ENCODE results near the gene SGK2.

The SGK2 gene

DNA sequence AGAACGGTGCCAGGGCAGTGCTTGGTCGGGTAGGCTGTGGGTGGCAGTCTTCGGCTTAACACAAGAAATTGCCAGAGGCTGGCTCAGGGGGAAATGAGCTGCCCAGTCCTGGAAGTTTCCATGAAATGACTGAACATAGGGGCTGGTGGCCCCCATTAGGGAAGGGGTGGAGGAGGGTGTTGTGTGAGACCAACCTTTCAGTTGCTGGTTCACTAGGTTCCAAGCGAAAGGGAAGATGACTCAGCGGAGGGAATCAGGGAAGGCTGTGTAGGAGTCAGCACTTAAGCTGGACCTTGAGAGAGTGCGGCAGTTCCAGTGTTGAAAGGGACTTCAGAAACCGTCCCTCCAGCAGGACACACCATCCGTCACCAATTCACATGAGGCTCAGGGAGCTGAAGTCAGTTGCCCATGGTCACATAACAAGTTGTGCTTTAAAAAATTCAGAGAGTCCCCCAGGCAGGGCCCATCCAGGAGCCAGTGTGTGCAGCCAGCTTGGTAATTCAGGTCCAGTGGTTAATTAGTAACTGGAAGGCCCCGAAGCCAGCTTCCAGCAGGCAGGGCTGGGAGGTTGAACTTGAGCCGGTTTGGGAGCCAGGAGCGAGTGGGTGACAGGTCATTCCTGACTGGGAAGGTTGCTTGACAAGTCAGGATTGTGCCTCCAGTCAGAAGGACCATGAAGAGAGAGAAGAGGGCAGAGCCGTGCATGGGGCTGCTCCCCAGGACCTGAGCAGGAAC, at the start of gene SGK2:
Gene SGK2, plus strand, starts transcription at position 616 of the 735 bp plus-strand sequence. CDS start 7,469 bp downstream, outside the sequence.
- in situ Hi-C loops (cut with MboI; ENCODE audit: low sequenced_read_pairs): no loop called here

DNA sequence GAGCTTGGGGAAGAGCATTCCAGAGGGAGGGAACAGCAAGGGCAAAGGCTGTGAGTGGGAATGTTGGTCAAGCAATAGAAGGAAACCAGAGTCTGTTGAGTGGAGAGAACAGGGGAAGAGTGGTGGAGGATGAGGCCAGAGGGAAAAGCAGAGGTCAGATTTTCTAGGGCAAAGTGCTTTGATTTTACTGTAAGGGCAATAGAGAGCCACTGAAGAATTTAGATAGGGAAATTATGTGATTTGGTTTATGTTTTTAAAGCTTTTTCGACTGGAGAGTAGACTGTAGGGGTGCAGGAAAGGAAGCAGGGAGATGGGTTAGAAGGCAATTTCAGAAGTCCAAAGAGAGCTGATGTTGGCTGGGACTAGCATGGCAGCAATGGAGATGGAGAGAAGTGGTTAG, 46.9 kb upstream of the SGK2 start:
- in situ Hi-C loops (cut with MboI; ENCODE audit: low sequenced_read_pairs): no loop called here

DNA sequence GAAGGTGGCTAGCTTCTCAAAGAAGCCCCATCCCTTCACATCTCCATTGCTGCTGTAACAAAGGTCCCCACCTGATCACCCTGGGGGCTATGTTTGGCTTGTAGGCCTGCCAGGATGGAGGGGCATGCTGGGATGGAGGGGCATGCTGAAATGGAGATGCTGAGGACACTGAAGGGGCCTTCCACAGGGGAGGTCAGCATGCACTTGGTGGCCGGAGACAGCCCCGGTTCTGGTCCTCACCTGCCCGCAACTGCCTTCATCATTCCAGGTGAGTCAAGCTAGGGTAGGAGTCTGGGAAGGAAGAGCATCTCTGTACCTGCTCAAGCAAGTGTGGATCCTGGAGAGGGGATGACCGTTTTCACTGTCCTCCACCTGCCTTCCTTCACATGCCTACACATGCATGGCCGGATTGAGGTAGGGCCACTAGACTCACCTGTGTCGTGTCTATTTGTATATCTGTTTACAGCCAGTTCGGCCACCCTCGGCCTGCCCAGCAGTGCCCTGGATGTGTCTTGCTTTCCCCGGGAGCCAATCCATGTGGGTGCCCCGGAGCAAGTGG, 45.4 kb upstream of the SGK2 start:
- in situ Hi-C loops (cut with MboI; ENCODE audit: low sequenced_read_pairs): no loop called here

DNA sequence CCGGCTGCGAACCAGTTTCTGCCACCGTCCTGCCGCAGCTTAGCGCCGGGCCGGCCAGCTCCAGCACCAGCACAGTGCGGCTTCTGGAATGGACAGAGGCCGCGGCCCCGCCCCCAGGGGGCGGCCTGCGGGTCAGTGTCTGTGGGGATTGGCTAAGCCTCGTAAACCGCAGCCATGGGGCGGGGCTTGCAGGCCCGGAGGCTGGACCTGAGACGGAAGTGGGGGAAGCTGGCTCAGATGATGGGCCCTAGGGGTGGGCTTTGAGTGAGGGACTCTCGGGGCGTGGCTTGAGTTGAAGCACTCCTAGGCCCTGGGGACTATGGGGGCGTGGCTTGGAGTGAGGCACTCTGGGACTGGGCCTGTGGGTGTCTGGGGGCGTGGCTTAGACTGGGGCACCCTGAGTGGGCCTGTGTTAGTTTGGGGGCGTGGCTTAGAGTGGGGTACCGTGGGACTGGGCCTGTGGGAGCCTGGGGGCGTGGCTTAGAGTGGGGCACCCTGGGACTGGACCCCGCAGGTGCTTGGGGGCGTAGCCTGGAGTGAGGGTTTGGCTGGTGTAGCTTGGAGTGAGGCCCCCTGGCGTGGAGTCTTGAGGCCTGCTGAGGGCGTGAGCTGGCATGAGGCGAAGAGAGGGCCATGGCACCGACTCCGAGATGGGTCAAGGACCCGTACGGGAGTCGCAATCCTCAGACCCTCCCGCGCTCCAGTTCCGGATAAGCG, 44.7 kb upstream of the SGK2 start:
- in situ Hi-C loops (cut with MboI; ENCODE audit: low sequenced_read_pairs): no loop called here

DNA sequence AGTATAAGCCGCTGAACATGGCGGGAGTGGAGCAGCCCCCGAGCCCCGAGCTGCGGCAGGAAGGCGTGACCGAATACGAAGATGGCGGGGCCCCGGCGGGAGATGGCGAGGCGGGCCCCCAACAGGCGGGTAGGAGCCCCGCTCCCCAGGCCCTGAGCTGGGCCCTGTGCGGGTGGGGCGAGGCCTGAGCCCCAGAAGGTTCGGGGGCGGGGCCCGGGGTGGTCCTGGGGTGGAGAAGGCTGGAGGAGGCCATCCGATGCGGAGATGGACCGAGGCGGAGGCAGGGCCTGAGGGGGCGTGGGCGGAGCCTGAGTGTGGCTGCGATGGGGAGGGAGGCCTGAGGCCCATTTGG, 44.2 kb upstream of the SGK2 start:
- in situ Hi-C loops (cut with MboI; ENCODE audit: low sequenced_read_pairs): no loop called here

DNA sequence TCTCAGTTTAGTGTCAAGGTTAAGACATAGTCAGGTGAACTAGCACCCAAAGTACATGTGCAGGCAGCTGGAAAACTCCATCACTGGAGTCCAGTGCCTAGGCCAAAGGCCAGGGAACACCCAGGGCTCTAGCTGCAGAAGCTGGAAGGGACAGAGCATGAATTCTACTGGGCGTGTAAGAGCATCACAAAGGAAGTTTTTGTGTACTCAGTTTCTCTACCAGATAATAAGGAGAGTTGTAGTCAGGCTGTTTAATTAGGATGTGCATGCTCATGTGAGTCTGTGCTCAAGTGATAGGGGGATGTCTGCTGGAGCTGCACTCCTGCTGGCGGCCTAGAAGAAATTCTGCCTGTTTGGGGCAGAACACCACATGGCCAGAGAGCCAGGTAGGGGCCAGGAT, 43.2 kb upstream of the SGK2 start:
- in situ Hi-C loops (cut with MboI; ENCODE audit: low sequenced_read_pairs): no loop called here

DNA sequence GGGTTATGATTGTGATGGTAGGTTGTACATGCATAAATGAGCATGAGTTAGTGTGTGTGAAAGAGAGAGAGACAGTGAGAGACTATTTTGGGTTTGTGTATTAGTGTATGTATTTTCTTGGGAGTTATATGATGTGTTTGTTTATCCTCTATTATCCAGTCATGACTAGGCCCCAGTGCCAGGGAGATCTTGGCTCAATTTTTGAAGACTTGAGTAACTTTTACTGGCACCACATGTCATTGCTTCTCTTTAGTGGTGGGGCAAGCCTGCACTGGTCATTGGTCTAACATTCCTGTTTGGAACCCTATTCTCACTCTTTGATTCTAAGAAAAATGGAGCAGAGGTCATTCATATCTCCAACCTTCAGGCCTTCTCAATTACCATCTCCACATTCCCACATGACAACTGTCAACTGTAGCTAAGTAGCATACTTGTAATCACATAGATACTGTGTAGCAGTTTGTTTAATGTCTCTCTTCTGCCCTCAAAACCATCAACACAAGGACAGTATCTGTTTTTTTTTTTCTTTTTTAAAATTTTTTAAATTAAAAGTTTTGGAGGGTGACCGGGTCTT, 42.5 kb upstream of the SGK2 start:
- in situ Hi-C loops (cut with MboI; ENCODE audit: low sequenced_read_pairs): no loop called here

DNA sequence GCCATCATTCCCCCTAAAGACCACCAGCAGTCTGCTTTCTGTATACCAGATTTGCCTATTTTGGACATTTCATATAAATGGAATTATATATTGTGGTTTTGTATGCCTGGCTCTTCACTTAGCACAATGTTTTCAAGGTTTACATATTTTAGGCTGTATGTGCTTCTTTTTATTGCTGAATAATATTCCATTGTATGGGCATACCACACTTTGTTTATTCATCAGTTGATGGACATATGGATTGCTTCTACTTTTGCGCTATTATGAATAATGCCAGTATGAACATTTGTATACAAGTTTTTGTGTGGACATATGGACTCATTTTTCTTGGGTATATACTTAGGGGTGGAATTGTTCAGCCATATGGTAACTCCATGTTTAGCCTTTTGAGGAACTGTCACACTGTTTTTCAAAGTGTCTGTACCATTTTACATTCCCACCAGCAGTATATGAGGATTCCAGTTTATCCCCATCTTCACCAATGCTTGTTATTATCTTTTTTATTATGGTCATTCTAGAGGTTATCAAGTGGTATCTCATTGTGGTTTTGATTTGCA, 38.7 kb upstream of the SGK2 start:
- in situ Hi-C loops (cut with MboI; ENCODE audit: low sequenced_read_pairs): no loop called here

DNA sequence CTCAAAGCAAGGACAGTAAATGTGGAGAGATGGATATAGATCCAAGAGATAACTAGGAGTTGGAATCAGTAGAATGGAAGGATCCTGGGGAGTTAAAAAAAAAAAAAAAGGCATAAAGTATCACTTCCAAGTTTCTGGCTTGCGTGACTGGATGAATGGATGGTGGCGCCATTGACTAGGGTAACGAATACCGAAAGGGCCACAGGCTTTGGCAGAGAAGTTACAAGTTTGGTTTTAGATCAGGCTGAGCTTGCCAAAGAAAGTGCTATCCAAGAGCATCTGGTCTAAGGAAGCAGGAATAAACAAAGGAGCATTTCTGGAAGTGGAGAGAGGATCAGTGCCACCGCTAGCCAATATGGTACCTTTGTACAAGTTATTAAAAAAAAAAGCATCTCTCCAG, 33.8 kb upstream of the SGK2 start:
- in situ Hi-C loops (cut with MboI; ENCODE audit: low sequenced_read_pairs): loop anchor here (25.0 kb wide), 1 partner anchor 562 kb away; no protein-coding TSS in a partner anchor

DNA sequence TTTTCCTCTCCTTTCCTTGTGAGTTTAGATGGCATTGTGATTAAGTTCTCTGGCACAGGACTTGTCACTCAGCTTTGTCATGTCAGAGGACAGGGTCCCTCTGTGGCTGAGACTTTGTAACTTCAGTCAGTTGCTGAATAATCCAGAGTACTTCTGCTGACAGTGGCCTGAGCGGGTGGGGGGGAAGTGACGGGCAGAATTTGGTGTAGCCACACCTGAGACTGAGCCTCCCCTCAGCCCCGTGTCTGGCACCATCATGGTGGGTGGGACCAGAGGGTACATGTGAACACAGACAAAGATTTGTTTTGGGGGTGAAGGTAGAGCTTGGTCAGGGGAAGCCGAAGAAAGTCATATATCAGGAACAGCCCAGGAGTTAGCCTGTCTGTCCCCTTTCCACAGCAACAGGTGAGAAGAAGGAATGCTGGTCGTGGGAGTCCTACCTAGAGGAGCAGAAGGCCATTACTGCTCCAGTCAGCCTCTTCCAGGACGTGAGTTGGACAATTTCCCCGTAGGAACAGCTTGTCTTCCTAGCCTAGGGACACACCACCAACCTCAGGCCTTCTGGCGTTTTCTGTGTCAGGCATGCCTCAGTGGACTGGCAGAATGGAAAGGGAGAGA, 30.5 kb upstream of the SGK2 start:
- in situ Hi-C loops (cut with MboI; ENCODE audit: low sequenced_read_pairs): loop anchor here (25.0 kb wide), 1 partner anchor 559 kb away; no protein-coding TSS in a partner anchor

DNA sequence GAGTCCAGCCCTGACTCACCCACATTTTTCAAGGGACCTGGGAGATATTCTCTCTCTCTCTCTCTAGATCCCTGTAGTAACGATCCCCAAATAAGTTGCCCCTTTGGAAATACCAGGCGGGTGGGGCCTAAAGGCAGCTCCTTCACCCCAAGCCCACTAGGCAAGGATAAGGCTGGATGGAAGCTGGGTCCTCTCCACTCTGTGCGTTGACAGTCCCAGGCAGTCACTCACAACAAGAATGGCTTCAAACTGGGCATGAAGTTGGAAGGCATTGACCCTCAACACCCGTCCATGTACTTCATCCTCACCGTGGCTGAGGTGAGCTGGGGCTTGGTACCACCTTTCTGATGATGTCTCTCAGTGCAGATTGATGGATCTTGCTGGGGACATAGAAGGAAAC, 29.8 kb upstream of the SGK2 start:
- in situ Hi-C loops (cut with MboI; ENCODE audit: low sequenced_read_pairs): loop anchor here (25.0 kb wide), 1 partner anchor 558 kb away; no protein-coding TSS in a partner anchor

DNA sequence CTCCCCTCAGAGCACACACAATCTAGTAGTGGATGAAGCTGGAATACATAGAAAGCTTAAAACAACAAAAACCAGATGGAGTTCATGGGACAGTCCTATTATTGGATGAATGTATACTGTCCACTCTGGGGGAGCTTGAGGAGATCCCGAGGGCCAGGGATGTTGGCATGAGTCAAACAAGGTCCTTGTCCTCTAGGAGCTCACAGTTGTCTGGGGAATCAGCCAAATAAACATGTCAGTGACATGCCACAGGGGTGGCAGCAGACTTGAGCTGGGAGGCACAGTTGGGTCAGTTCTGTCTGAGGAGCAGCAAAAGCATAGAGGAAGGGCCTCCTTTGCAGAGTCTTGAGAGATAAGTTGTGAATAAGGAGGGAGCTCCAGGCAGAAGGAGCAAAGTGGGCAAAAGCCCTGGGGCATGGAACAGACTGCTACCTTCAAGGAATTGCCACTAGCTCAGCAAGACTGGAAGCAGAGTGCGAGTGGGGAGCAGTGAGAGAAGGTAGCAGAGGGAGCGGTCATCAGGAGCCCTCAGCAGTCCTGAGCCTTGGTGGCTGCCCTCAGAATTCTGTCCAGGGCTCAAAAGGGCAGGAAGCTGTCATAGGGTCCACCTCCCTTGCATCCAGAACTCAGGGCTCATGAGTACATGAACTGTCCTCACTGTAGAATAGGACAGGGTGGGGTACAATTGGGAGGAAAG, 29.2 kb upstream of the SGK2 start:
- in situ Hi-C loops (cut with MboI; ENCODE audit: low sequenced_read_pairs): loop anchor here (25.0 kb wide), 1 partner anchor 558 kb away; no protein-coding TSS in a partner anchor

DNA sequence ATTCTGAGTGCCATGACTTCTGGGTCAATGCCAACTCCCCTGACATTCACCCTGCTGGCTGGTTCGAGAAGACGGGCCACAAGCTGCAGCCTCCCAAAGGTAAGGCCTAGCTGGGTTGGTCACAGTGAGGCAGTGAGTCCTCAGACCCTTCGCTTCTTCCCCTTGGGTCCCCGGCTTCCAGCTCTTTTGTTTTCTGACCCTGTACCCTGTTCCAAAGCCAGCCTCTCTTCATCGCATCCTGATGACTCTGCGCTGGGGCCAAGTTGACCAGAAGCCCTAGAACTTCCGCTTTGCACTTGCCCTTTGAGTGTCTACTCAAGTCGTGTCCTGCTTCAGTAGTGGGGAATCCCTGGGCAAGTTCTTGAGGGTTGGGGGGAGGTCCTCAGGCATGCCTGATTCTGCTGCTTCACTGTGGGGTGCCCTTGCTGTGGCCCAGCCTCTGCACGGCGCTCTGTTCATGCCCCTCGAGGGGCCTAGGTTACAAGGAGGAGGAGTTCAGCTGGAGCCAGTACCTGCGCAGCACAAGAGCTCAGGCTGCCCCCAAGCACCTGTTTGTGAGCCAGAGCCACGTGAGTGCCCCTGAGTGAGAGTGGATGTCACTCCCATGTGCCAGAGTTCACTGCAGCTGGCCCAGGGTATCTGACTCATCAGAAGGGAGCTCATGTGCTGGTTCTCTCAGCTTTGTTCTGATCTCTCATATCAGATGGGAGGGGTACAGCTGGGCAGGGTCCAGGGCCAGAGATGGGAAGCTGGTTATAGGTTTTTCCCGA, 28.3 kb upstream of the SGK2 start:
- in situ Hi-C loops (cut with MboI; ENCODE audit: low sequenced_read_pairs): loop anchor here (25.0 kb wide), 1 partner anchor 557 kb away; no protein-coding TSS in a partner anchor

DNA sequence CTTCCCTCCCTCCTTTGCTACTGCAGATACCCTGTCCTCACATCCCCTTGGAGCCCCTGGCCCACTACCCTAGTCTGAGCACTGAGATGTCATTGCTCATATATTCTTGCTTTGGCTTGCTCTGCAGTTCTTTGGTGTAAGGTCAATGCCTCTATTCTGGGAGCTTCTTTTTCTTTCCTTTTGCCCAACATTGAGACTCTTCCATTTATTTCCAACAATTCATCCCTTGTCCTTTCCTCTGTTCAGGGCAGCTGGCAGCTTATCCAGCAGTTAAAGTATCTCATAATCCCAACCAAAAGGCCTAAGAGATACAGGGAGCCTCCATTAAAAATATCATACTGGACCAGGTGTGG, 27.8 kb upstream of the SGK2 start:
- in situ Hi-C loops (cut with MboI; ENCODE audit: low sequenced_read_pairs): loop anchor here (25.0 kb wide), 1 partner anchor 556 kb away; no protein-coding TSS in a partner anchor

DNA sequence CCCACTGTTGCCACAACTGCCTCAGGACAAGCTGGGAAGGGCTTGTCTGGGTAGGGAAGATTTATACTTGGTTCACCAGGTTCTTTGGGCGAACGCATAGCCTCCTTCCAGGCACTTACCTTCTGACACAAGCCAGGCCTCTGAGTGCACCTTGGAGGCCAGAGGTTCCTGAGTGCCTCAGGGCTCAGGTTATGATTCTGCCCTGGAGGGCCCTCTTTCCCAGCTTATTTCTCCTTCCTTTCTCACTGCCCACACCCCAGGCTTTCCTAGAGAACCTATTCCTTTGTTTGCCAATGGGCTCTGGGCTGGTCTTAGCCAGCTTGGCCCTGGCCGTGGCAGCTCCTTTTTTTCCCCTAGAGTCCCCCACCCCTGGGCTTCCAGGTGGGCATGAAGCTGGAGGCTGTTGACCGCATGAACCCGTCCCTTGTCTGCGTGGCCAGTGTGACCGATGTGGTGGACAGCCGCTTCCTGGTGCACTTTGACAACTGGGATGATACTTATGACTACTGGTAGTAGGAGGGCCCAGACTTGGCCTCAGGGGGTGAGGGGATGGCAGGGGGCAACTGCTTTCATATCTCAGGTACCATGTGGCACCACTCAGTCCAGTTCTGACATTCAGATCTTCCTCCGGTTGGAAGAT, 26.3 kb upstream of the SGK2 start:
- in situ Hi-C loops (cut with MboI; ENCODE audit: low sequenced_read_pairs): loop anchor here (25.0 kb wide), 1 partner anchor 555 kb away; no protein-coding TSS in a partner anchor

DNA sequence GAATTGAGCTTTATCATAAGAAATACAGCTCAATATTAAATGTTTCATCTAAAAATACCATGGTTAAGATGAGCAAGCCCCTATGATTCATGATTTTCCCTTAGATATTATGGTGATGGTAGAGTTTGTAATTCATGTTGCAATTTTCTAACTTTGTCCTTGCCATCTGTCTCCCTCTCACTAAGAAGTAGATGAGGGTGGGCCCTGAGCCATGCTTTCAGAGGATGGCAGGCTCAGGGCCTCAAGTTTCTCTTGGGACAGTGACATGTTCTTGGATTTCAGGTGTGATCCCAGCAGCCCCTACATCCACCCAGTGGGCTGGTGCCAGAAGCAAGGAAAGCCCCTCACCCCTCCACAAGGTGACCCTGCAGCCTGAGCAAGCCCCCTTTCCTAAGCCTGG, 25.8 kb upstream of the SGK2 start:
- in situ Hi-C loops (cut with MboI; ENCODE audit: low sequenced_read_pairs): loop anchor here (25.0 kb wide), 1 partner anchor 554 kb away; no protein-coding TSS in a partner anchor

DNA sequence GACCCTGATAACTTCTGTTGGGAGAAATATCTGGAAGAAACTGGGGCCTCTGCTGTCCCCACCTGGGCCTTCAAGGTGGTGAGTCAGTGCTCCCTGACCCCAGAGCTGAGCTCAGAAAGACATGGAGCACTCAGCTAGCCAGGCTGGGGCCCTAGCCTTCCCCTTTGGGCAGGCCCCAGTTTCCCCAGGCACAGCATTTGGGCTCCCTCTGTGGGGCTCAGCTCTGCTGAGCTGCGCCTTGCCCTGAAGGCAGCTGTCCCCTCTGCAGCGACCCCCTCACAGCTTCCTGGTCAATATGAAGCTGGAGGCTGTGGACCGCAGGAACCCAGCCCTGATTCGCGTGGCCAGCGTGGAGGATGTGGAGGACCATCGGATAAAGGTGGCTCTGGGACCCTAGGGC, 24.8 kb upstream of the SGK2 start:
- in situ Hi-C loops (cut with MboI; ENCODE audit: low sequenced_read_pairs): loop anchor here (25.0 kb wide), 1 partner anchor 553 kb away; no protein-coding TSS in a partner anchor

DNA sequence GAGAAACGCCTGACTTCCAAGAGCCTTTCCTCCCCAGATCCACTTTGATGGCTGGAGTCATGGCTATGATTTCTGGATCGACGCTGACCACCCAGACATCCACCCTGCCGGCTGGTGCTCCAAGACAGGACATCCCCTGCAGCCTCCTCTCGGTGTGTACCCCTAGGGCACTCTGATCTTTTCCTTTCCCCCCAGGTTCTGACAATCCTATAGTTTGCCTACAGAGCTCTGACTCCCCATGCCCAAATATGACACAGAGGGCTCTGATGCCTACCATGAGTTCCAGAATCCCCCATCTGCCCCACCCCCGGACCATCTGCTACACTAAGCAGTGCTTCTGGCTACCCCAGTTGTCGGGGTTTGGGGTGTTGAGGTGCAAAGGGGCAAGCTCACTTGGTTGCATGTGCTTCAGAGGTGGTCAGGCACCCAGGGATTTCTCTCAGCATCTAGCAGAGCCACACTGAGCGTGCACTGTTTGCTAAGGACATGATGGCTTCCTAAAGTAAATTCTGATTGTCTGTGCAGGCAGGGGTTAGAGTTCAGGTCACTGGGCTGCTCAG, 24.0 kb upstream of the SGK2 start:
- in situ Hi-C loops (cut with MboI; ENCODE audit: low sequenced_read_pairs): loop anchor here (25.0 kb wide), 1 partner anchor 552 kb away; no protein-coding TSS in a partner anchor
